ENCODE results near the gene TSPAN12.

Gene TSPAN12

GRCh38 chr7:120783721-120784120, 74.2 kb downstream of the TSPAN12 start:
- TF ChIP-seq CTCF (IDR thresholded peaks at IDR 0.05), result no peak

DNA sequence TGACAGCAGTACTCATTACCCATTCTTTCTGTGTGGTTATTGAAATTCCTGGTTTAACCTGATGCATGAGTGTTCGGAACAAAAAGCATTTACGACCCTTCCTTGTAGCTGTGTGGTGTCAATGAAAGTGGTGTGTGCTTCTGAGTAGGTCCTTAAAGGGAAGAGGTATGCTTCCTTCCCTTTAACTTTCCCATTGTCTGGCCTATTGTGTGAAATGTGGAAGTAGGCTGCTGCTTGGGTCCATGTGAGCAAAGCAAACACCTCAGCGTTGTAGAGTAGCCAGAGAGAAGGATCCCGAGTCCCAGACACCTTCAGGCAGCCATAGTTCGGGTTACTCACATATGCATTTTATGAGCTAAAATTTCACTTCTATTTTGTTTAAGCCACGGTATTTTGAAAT, 74.7 kb downstream of the TSPAN12 start:
- TF ChIP-seq CTCF (IDR thresholded peaks at IDR 0.05), result no peak

DNA sequence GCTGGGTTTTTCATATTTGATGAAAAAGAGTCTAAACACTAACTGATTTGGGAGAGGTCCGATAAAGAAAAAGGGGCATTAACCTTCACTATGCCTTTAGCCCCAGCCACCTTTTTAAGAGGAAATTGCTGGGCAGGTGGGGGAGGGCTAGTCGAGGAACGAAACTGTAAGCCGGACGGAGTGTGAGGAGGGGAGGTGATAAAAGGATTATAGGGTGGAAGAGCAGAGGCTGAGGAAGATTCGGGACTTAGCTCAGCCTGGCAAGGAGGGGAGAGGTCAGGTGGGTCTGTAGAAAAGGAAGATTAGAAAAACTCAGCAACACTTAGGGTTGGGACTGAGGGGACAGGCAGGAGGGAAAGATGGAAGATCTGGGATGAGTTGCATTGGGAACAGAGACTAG, 77.0 kb downstream of the TSPAN12 start:
- no peak for TF ChIP-seq CTCF (IDR thresholded peaks at IDR 0.05)

- TF ChIP-seq CTCF (IDR thresholded peaks at IDR 0.05), result no peak
Measured at GRCh38 chr7:120775755-120776154, 82.2 kb downstream of the TSPAN12 start.

DNA sequence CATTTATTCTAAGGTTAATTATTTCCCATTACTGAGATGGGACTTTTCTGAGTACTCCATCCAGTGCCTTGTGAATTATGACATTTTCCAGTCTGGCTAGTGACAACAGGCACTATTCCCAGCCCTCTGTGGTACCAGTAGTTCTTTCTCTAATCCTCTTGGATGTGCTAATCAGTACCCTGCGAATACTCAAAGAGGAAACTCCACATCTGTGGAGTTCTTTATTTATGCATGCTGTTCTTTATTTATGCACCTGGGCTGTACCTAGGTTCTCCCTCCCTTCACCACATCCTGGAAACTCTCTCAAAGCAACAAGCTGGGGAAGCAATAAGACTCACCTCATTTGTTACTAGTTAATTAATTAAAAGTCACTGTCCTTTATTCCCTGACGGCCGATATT, 83.5 kb downstream of the TSPAN12 start:
- no peak for TF ChIP-seq CTCF (IDR thresholded peaks at IDR 0.05)

DNA sequence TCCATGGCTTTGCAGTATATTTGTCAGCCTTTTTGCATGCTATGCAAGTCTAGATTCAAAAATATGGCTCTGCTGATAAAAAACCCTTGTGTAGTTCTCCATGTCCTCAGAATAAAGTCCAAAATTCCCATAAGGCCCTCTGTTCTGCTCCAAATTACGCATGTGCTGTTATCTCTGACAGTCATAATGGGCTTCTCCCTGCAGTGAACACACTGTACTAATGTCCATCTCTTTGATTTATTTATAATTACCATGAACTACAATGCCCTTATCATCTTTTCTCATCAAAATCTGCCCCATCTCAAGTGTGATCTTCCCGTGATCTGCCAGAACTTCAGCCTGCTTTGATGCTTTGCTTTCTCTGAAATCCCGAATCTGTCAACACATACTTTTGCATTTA, 87.7 kb downstream of the TSPAN12 start:
- no peak for TF ChIP-seq CTCF (IDR thresholded peaks at IDR 0.05)

DNA sequence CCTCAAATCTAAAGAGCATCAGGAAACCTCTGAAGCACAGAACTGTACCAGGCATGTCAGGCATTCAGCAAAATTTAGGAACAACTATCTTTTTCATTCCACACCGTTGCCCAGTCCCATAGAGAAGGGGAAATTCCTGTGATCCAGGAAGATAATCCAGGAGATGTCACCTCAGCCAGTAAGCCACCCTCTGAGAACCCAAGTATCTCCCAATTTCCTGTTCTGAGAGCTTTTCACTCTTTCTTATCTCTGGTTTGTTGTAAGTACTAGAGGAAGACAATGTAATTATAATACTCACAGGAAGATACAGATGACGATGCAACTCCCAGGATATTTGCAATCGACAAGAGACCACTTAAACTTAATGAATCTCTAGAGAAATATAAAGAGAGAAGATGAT, 97.1 kb downstream of the TSPAN12 start:
- TF ChIP-seq CTCF (IDR thresholded peaks at IDR 0.05), result no peak

DNA sequence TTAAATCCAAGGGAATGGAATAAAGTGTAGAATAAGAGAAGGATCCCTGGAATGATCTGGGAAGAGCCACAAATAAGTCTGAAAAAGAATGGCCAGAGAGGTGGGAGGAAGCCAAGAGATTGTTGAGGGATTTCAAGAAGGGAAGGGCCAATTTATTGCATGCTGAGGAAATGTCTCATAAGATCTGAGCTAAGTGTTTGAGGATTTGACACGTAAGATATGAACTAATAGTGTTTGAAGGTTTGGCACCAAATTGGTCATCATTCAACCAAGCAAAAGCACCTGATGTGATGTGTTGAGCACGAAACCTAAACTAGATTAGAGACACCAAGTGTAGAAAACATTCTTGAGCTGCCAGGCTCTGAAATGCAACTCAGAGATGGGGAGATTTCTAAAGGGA, 97.9 kb downstream of the TSPAN12 start:
- TF ChIP-seq CTCF (IDR thresholded peaks at IDR 0.05), result no peak
